Activated CD4-positive, alpha-beta T cell treated with anti-CD3 and anti-CD28 coated beads, Interleukin-10, Interleukin-2, amounts not matched to agents 100 ng/mL and 50 ng/mL, durations not matched to agents 16 hours and 8 hours (primary cell): ENCODE results near the gene NUCB1.

ENCODE experiments used
- DNase-seq: peaks from one replicate; pipeline ENCODE4 v3.0.0-alpha.2; 2020

NUCB1 gene

DNA sequence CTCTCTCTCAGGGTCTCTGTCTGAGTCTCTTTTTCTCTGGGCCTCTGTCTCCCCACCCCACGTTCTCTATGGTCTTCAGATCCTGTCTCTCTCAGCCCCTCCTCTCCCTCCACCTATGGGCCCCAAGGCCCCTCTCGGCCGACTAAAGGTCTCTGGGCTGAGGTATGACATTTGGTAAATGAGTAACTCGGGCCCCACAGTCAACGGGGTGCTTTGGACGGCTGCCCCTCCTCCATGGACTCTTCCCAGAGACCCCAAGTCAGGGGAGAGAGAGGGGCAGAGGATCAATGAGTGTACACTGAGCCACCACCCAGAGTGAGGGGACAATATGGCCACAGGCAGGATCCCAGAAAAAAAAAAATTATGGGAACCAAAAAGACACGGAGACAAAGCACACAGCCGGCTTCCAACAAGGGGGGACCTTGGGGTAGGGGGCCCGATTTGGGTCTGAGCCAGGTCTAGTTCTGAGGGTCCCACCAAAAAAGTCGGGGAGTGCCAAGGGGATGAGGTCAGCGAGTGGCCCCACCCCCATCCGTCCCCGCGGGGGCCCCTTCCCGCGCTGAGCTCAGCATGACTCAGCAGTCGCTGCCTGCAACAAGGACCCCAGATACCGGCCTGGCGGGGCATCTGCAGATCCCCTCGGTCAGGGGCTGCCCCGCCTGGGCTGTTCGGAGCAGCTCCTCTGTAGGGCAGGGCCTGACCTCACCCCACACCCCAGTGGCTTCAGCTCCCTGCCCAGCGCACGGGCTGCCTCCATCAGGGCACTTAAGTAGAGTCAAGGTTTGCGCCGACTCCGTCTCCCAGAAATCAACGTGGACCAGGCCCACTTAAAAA, 63.5 kb downstream of the NUCB1 start:
- peak; percentile 87 for DNase-seq

DNA sequence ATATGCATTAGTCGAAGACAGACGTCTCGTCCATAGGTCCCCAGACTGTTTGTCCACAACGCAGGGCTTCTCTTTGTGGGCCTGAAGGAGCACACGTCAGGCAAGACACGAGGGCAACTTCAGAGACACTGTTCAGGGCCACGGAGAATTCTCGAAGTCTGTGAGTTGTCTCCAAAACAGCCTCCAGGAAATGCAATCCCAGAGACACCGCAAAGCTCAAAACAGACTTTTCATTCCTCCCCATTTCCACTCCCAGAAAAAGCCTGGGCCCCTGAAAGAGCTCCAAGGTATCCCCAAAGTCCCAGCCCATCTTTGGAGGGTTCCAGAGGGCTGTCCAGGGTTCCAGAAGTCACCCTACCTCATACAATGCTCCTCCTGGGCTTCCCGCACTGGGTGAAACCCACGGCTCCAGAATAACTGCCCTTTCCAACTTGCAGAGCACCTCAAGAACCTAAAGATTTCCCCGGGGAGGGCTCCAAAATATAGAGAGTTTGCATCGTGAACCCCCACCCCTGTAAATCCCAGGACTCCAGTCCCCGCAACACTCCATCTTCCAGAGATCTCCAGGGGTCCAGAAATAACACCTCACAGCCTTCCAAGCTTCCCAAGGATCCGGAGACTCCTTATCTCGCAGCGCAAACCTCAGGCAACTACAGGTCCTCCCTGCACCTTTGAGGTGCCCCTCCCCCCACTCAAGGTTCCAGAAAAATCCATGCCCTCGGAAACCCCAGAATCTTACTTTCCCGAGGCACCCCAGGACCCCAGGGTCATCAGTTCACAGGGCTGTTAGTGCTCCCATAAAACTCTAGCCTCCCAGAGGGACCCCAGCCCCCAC, 64.3 kb downstream of the NUCB1 start:
- no peak for DNase-seq

DNA sequence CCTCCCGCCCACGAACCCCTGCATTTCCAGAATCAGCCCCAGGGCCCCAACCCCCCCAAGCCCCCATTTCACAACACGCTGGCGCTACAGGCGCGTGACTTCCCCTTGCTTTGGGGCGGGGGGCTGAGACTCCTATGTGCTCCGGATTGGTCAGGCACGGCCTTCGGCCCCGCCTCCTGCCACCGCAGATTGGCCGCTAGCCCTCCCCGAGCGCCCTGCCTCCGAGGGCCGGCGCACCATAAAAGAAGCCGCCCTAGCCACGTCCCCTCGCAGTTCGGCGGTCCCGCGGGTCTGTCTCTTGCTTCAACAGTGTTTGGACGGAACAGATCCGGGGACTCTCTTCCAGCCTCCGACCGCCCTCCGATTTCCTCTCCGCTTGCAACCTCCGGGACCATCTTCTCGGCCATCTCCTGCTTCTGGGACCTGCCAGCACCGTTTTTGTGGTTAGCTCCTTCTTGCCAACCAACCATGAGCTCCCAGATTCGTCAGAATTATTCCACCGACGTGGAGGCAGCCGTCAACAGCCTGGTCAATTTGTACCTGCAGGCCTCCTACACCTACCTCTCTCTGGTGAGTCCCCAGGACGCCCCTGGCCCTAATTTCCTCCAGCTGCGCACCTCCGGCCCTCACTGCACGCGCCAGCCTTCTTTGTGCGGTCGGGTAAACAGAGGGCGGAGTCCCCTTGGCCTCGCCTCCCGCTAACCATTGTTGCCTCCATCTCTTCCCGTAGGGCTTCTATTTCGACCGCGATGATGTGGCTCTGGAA, 65.1 kb downstream of the NUCB1 start, which contains the start of gene FTL:
TSS of gene FTL (plus strand) at position 270 of the 766 bp plus-strand sequence. CDS start at position 469, 199 bp downstream.
- peak; percentile 98 for DNase-seq

DNA sequence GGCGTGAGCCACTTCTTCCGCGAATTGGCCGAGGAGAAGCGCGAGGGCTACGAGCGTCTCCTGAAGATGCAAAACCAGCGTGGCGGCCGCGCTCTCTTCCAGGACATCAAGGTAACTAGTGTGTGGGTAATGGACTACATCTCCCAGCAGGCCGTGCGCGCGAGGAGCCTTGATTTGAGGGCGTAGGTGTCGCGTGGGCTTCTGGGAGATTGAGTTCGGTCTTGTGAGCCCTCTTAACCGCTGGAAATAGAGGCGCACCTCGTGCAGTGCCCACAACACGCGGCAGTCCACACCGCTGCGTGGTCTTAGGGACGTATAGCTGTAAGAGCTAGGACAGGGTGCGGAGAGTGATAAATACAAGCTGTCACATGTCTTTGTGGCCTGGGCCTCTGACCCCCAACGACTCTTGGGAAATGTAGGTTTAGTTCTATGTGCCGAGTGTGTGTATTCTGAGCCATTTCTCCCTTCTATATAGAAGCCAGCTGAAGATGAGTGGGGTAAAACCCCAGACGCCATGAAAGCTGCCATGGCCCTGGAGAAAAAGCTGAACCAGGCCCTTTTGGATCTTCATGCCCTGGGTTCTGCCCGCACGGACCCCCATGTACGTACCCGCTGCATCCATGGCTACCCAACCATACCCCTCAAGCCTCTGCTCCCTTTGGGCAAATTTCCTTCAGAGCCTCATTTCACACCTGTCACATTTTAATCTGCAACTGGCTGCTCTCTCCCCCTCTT, 65.9 kb downstream of the NUCB1 start:
- DNase-seq = peak; percentile 90

DNA sequence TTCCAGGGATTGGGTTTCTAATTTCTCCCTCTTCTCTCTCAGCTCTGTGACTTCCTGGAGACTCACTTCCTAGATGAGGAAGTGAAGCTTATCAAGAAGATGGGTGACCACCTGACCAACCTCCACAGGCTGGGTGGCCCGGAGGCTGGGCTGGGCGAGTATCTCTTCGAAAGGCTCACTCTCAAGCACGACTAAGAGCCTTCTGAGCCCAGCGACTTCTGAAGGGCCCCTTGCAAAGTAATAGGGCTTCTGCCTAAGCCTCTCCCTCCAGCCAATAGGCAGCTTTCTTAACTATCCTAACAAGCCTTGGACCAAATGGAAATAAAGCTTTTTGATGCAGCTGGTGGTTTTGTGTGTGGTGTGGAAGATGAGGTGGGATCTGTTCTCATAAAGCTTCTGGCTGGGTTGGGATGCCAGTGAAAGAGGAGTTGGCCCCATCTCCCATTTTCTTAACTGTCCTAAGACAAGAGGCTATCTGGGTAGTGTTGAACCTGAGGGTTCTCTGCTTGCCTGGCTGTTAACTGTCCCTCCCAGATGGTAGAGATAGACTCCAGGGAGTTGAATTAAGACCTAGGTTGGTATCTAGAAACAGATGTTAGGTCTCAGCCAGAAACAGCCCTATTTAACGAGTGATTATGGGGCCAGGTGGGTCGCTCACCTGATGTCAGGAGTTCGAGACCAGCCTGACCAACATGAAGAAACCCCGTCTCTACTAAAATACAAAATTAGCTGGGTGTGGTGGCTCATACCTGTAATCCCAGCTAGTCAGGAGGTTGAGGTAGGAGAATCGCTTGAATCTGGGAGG, 66.6 kb downstream of the NUCB1 start:
- peak; percentile 23 for DNase-seq

DNA sequence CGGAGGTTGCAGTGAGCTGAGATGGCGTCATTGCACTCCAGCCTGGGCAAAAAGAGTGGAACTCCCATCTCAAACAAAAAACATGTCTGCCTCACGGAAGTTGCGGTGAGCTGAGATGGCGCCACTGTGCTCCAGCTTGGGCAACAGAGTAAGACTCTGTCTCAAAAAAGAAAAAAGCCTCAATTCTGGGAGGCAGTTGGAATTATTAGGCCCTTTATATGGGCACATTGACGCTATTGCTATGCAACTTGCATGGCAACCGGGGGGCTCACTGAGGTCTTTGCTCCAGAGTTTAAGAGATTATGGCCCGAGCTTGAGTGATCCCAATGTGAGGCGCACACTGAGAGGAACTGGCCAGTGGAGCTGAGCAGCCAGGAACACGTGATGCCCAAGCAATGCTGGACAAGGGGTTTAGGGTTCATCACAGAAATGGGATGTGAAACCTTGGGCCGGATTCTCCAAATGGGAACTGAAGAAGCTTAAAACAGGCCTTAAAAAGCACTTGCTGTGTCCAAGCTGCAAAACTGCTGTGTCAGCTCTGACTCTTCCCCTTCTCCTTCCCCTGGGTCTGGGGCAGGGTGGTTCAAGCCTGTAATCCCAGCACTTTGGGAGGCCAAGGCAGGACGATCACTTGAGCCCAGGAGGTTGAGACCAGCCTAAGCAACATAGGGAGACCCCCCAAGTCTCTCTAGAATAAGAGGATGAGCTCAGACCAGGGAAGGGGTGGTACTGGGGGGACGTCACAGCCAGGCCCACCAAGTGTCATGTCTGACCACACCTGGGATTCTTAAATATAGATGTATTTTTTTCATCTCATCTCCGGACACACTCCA, 67.5 kb downstream of the NUCB1 start:
- DNase-seq = peak; percentile 37

DNA sequence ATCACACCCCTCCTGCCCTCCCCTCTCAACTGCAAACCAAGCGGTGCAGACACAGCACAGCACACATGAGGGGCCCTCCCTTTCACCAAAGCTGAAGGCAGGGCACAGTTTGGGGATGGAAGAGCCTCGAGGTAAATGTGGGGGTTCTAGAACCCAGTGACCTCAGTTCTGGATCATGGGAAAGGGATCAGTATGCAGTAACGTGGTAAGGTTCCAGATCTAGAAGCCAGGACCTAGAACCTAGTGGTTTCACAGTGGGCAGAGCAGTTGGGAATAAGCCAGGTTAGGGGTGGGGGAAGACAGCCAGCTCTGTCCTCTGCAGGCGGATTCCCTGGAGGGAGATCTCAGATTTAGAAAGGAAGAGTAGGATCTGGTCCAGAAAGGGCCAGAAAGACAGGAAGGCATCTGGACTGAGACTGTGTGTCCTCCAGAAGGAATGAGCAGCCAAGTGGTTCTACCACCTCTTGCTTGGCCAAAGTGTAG, 68.1 kb downstream of the NUCB1 start:
- DNase-seq = no peak

DNA sequence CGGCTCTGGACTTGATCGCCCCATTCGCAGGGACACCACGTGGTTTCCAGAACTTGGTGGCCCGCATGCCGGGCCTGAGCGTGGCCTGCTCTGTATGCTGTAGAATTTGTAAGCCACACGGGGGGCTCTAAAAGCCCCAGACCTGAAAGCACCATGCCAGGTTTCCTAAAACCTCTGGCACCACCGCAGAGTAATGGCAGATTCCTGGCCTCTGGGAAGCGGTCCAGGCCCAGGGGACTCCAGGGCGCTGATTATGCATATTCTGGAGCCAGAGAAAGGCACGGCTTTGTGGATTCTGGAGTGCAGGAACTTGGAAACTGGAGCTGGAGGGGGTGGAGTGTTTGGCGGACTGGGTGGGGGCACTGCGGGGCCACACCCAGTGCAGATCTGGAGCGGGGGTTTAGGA, 68.7 kb downstream of the NUCB1 start:
- no peak for DNase-seq

DNA sequence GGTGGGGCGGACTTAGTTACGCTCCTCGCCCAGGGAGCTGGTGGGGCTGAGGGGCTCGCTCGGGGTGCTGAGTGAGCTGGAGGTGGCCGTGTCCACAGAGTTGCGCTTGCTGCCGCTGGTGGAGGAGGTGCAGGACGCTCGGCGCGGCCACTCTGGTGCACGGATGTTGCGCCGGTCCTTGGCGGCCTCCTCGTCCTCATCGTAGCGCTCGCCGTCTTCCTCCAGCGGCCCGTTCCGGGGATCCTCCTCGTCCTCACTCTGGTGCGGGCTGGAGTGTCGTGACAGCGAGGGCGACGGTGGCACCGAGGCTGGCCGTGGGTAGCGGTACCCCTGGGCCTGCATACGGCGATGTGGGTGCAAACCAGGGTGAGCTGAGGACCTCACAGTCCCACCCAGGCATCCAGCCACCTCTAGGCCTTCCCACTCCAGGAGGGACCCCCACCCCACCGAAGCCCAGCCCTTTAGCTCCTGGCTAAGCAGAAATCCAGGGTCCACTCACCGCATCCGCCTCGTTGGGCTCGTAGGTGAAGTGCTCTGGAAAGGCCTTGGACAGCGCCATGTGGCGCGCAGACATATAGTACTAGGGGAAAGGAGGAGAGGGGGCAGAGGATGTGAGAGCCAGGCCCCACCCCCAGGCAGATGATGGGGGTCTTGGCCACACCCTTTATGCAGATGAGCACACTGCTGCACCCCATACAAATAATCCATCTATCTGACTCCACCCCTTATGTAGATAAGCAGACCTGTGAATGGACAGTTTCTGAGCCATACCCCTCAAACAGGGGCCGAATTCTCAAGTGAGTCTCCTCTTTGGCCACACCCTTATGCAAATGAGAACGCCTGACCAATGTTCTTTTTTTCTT, 69.4 kb downstream of the NUCB1 start:
- DNase-seq = no peak

DNA sequence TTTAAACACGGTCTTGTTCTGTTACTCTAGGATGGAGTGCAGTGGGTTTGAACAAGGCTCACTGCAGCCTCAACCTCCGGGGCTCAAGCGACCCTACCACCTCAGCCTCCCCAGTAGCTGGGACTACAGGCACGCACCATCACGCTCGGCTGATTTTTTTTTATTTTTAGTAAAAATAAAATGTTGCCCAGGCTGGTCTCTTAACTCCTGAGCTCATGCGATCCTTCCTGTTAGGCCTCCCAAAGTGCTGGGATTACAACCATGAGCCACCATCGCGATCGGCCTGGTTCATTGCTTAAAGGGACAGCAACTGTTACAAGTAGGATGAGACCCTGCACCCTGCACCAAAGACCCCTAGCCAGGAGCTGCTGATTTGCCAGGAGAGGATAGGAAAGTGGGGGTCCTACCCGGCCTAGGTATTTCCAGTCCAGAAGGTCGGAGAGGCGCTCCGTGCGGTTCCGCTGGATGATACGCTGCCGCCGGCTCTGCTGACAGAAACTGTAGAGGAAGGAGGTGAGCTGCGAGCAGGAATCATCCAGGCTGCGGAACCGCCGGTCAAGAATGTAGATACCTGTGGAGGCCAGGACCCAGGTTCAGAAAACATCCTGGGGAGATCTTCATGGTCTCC, 70.1 kb downstream of the NUCB1 start:
- DNase-seq = no peak

DNA sequence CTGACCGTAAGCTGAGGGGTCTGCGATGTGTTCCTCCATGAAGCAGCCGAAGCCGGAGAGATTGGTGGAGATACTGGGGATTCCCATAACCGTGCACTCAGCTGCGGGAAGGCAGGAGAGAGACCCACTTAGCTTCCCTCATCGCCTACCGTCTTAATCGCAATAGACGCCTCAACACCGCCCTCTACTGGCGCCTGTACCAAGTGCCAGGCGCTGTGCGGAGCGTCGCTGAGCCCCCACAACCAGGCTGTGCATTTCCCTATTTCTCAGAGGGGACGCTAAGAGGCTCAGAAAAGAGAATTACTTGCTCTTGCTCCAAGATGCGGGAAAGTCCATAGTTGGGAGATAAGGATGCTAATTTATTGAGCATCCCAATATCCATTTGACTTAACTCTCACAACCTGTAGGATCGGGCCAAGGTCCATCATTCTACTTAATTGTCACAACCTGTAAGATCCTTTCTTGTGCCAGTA, 70.8 kb downstream of the NUCB1 start:
- peak; percentile 83 for DNase-seq
